ENCODE data around the gene ERBB2.
A peak's percentile ranks its signal among the peaks of the same experiment; 100 is the strongest.
"Not testable (repeated sequence)": the region's sequence is repeated elsewhere in the genome, so short reads cannot be mapped to it uniquely, and the experiment has no call there.

The ERBB2 gene

DNA sequence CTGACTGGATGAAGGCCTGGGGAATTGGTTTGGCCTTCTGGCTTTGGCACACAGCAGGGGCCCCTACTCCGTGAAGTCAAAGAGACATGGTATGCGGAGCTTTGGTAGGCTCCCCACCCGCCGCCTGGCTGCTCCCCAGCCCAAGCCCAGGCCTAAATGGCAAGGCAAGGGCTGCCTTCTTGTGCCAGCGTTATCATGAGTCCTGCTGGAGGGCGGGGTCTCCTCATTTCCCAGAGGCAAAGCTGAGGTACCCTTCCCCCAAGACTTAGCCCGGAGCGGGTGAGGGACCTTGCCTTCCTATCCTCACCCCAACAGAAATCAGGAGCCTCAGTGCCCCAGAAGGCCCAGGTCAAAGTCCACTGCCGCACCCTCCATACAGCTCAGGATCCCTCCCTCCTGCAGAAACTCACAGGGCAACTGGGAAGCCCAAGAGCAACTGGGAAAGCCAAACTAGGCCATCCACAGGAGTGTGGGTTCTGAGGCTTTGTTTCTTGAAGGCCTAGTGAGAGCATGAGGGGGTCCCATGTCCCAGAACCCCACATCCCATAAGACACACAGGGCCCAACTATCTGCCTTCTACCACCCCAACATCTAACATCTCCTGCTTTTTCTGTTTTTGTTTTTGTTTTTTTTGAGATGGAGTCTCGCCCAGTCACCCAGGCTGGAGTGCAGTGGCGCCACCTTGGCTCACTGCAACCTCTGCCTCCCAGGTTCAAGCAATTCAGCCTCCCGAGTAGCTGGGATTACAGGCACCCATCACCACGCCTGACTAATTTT is 21.3 kb upstream of the ERBB2 start:
- no peak for DNase-seq (ENCODE audit: low read depth)

DNA sequence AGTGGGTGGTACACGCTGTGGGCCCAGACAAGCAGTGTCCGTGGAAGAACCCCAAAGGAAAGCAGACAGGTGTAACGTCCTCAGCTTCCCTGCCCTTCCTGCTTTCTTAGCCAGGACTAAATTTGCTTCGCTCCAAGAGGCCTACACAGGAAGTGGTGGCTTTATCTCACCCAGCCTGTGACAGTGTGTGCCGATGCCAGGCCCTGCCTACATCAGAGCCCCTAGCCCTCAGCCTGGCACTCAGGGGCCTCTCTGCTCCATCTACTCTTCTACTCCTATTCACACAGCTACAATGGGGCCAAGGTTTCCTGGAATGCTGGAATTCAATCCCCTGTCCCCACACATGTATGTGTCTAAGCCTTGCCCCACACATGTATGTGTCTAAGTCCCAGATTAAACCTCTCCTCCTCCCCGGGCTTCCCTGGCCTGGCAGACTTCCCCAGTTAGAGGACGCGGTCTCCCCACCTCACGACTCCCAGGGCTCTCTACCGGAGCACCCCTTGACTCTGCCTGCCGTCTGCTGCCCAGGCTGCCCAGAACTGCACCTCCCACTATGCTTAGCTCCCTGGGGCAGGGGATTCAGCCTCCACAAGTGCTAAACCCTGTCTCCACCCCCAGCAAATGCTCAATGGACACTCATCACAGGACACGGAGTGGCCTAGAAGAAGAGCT is 20.2 kb upstream of the ERBB2 start:
- peak; percentile 31 for DNase-seq (ENCODE audit: low read depth)

DNA sequence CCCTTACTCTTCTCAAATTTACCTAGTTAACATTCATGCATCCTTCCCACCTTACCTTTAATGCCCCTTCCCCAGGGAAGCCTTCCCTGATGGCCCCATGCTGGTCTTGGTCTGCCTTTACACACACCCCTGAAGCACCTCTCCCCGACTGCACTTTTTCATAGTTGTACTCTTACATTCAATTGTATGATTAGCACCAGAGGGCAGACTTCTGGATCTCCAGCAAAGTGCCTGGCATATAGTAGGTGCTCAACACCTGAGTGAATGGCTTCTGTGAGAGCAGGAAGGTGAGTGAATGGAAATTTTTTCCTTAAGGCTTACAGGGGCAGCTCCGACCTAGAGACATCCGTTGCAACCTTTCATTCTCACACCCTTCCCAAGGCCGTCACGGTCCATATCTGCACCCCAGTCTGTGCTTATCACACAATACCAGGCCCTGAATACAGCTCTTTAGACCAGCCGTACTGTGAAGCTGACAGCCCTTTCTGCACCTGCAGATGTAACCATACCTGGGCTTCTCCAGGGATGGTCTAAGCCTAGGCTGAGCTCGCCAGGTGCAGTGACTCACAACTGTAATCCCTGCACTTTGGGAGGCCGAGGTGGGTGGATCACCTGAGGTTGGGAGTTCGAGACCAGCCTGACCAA is 16.4 kb upstream of the ERBB2 start:
- no peak for DNase-seq (ENCODE audit: low read depth)

DNA sequence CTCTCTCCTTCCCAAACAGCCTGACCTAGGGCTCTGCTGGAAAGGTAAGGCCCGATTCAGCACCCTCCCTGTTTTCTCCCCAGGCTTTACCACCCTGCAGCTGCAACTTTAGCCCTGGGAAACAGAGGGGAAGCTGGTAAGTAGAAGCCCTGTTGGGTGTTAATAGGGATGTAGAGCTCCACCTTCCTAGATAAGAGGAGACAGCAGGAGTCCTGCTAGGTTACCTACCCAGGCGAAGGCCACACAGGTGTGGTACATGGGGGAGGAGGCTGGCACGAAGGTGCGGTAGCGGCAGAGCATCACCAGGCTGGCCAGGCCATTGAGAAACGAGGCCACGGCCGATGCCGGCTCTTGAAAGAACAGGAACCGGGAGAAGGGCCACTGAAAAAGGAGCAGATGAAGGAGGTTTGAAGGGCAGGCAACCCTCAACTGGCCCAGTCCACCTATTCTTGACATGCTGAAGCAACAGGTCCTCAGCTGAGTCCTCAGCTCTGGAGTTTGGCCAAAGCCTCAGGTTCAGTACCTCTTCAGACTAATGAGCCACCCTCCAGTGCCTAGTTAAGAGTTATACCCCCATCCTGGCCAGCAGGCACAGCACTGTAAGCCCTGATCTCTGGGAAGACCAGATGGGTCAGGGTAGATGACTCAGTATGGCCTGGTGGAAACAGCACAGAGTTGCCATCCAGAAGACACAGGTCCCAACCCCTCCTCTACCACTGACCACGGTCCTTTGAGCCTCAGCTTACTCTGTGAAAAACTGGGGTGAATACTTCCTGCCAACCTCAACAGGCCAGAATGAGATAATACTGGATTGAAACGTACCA is 15.3 kb upstream of the ERBB2 start:
- DNase-seq (ENCODE audit: low read depth), result no peak

DNA sequence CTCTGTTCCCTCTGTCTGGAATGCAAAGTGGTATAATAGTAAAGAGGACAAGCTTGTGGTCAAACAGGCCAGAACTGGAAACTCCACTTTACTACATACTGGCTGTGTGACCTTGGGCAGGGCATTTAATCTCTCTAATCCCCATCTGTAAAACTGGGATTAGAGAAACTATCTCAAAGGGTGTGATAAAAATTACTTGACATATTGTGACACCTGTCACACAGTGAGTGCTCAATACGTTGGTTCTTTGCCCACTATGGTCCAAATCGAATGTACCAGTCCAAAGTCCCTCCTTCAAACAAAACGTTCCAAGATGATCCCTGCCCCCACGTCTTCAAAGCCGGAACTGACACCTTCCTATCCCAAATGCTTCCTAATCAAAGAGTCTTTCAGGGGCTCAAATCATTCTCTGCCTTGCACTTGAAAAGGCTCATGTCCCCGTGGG is 12.7 kb upstream of the ERBB2 start:
- no peak for DNase-seq (ENCODE audit: low read depth)

DNA sequence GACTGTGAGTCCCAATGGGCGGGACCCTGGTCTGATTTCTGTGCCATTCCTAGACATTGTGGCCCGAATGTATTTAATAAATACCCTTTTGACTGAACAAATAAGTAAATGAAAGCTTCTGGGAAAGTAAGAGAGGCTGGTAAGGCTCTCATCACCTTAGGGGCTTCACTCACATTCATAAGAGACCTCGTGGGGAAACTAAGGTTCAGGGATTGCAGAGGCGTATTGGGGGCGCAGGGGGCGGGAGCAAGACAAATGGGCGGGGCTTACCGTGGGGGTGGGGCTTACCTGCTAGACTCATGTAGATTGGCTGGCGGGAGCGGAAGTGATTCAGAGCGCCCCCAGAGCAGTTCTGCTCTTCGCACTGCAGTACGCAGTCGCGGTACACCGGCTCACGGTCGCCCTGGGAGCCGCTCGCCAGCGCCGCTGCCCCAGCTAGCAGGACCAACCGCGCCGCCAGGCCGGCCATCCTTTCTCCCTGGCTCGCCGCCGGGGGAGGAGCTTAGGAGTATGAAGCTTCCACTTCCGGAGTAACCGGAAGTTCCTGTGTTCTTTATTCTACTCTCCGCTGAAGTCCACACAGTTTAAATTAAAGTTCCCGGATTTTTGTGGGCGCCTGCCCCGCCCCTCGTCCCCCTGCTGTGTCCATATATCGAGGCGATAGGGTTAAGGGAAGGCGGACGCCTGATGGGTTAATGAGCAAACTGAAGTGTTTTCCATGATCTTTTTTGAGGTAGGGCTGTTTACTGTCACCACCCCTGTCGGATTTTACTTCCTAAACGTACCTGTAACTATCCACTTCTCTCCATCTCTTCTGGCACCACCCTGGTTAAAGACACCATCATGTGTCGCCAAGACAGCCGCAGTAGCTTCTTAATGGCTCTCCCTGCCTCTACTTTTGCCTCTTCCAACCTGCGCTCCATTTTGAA is 12.1 kb upstream of the ERBB2 start, which contains the start of gene PGAP3:
Gene PGAP3 (minus strand): TSS at position 512 of the 929 bp plus-strand sequence. CDS start 43 bp downstream, at position 469.
- DNase-seq (ENCODE audit: low read depth), result peak; percentile 73

DNA sequence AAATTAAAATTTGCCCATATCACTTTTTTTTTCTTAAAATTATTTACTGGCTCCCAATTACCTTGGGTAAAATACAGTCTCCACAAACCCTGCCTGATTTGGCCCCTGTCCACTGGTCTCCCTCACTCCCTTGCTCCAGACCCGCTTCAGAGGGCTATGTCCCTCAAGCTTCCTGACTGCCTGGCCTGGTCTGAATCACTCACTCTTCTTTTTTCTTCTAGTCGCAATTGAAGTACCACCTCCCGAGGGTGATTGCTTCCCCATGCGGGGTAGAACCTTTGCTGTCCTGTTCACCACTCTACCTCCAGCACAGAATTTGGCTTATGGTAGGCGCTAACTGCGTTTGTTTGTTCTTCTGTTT is 11.4 kb upstream of the ERBB2 start:
- DNase-seq (ENCODE audit: low read depth), result no peak

DNA sequence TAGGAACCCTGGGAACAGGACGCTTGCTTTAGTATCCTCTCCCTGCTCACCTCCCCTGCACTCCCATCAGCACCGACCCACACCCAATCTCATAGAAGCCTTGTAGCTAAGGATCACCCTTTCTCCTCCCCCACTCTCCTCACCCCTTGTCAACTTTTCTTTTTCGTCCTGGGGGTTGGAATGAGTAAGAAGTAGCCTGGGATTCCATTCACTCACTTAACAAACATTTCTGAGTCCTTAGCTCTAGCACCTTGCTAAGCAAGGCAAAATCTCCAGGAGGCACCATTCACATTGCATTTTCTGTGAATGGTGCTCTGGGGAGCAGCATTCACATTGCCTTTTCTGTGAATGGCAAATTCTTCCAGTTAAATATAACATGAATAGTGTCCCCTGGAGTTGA is 10.9 kb upstream of the ERBB2 start:
- no peak for DNase-seq (ENCODE audit: low read depth)

DNA sequence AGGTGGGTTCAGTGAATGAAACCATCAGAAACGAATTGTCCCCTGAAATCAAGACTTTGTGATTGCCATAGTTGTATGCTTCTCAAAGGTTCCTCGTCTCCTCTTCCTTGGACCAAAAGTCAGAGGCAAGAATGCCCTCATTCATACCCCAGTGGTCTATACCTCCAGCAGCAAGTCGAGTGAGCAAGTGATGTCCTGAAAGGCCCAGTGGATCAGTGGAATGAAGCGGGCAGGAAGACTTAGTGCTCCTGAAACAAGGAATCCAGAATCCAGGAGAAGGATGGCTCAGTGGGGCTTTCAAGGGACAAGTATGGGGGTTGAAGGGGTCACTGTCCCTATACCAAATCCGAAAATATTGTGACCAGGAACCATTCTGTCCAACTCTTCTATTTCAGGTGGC is 5.3 kb upstream of the ERBB2 start:
- no peak for DNase-seq (ENCODE audit: low read depth)

DNA sequence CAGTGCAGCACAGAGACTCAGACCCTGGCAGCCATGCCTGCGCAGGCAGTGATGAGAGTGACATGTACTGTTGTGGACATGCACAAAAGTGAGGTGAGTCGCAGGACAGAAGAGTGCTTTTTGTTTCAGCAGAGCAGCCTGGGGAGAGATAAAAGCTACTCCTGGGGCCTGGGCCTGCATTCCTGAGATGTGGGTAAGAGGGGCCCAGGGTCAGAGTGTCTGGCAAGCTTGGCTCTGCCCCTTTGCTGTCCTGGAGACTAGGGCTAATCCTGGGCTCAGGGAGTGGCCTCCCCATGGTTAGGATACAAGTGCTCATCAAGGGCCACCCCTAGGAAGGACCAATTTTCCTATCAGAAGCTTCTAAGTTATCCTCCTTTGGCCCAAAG is 4.8 kb upstream of the ERBB2 start:
- no peak for DNase-seq (ENCODE audit: low read depth)

DNA sequence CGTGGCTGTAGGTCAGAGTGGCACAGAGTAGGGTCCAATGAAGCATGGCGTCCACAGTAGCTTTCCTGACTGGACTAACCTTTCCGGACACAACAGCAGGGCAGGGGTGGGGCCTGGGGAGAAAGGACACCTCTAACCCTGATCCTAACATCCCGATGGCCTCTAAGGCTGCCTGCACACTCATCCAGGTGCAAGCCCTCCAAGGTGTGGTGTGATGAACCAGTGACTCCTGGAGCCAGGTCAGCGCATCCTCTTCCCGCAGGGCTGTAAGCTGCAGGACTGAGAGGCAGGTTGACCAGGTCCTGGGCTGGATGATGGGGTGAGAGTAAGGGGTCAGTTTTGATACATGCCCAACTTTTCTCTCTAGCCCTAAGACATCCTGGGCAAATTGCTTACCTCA is 3.1 kb upstream of the ERBB2 start:
- DNase-seq (ENCODE audit: low read depth), result no peak

DNA sequence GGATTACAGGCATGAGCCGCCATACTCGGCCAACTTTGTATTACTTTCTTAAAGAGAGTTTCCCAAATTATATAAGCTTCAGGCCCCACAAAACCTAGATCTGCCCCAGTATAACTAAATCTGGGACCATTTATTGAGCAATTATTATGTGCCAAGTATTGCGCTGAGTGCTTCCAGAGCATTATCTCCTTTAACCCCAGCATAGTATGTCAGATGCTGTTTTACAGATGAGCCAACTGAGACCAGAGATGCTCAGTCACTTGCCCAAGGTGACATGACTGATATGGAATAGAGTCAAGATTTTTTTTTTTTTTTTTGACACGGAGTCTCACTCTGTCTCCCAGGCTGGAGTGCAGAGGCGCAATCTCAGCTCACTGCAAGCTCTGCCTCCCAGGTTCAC is 1.9 kb upstream of the ERBB2 start:
- DNase-seq (ENCODE audit: low read depth), result no peak

DNA sequence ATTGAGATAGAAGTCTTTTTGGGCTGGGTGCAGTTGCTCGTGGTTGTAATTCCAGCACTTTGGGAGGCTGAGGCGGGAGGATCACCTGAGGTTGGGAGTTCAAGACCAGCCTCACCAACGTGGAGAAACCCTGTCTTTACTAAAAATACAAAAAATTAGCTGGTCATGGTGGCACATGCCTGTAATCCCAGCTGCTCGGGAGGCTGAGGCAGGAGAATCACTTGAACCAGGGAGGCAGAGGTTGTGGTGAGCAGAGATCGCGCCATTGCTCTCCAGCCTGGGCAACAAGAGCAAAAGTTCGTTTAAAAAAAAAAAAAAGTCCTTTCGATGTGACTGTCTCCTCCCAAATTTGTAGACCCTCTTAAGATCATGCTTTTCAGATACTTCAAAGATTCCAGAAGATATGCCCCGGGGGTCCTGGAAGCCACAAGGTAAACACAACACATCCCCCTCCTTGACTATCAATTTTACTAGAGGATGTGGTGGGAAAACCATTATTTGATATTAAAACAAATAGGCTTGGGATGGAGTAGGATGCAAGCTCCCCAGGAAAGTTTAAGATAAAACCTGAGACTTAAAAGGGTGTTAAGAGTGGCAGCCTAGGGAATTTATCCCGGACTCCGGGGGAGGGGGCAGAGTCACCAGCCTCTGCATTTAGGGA is 577 bp upstream of the ERBB2 start:
- DNase-seq (ENCODE audit: low read depth), result not testable (repeated sequence)

DNA sequence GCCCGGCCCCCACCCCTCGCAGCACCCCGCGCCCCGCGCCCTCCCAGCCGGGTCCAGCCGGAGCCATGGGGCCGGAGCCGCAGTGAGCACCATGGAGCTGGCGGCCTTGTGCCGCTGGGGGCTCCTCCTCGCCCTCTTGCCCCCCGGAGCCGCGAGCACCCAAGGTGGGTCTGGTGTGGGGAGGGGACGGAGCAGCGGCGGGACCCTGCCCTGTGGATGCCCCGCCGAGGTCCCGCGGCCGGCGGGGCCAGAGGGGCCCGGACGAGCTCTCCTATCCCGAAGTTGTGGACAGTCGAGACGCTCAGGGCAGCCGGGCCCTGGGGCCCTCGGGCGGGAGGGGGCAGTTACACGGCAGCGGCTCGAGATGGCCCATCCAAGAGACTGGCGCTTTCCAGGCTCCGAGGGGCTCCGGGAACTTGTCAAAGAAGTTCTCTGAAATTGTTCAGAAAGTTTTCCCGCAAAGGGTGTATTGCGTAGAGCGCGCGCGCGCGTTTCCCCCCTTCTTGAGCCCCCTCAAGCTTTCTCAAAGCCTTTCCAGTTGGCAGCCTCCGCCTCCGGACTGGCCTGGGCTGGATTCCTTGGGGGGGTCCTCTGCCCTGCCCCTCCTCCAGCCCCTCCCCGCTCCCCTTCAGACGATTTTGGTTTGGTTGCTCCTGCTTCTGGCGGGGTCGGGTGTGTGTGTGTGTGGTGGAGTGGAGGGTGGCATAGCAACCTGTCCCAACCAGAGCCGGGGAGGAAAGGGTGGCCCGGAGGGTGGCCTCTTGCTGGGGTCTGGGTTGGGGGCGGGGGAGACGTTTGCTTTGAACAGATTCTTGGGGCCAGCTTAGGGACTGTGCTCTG is 504 bp downstream of the ERBB2 start:
- DNase-seq (ENCODE audit: low read depth), result no peak

DNA sequence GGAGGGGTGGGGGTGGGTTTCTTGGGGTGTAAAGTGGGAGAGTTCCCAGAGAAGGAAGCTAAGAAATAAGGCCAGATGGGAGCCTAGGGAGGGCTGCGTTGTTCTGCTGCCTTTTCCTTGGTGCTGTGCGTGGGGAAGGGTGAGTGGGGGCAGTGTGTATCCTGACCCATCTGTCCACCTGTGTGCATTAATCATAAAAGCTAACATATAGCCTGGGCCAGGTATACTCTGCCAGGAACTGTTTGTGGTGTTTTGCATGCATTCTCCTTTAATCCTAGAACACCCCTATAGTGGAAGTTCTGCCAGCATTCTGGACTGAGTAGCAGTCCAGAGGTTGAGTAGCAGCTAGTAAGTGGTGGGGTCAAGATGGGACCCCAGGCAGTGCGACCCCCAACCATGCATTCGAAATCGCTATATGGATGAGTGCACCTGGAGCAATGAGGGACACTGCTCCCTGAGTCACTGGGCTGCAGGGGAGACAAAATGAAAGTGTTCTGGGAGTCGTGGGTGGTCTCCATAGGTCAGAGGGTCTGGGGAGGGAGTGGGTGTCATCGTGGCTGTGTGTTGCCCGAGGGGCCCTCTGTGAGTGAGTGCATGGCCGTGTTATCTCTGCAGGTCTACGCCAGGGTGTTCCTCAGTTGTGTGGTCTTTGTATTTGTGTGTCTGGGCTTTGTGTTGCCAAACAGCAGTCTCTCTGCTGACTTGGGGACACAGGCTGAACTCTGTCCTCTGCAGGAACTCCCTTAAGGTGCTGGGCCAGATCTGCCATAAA is 1.3 kb downstream of the ERBB2 start:
- no peak for DNase-seq (ENCODE audit: low read depth)

DNA sequence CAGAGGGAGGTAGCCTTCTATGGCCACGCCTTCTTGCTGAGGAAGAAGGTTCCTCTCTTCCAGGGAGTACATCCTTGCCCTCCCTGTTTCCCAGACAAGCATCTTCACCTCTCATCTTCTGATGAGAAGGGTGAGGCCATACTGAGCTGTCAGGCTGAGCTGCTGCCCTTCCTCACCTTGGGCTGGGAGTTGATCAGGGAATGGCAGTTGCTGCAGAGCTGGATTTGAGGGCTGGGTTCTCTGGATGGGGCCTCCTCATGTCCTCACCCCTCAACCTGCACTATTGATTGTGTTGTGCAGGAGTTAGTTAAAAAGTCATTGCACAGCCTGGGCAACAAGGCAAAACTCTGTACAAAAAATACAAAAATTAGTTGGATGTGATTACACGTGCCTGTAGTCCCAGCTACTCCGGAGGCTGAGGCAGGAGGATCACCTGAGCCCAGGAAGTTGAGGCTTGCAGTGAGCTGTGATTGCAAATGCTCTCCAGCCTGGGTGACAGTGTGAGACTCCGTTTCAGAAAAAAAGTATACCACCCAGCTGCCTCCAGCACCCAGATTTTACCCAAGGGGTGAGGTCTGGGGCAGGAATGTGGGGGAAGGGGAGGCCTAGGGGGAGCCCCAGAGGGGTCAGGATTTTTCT is 2.0 kb downstream of the ERBB2 start:
- no peak for DNase-seq (ENCODE audit: low read depth)

DNA sequence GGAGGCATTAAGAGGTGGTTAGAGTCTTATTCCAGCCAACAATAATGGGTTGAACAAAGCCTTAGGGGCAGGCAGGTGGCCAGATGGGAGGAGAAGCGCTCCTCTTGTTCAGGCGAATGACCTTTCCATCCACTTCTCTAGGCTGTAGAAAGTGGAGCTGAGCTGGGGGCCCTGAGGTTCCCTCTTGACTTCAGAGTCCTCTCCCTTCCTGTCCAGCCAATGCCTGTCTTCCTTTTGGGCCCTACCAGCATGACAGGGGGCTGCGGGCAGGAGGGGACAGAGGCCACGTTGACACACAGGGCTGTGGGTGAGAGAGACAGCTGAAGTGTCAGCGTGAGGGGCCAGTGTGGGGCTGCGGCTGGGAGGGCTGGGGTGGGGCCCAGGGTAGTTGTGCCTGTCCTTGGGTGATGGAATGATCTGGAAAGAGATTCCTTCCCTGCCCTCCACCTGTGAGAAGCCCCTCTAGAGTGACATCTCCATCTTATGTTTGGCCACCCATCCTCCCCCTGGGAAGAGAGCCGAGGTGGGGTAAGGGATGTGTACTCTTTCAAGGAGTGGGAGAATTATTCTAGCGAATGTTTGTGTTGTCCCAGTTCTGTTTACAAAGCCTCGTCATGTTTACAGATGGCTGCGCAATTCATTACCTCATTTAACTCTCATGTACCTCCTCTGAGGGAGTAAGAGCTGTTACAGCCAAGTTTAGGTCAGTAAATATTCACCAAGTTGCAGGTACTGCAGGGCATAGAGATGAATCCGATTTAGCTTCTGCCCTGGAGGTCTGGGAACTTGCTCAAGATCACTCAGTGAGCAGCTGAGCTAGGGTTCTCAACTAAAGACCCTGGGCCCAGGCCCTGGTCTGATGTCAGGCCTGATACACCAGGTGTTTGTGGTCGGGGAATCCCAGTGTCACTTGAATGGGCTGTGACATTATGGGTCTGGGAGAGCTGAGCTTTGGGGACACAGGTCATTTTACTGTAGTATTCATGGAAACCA is 3.3 kb downstream of the ERBB2 start:
- no peak for DNase-seq (ENCODE audit: low read depth)

All from stimulated activated CD8-positive, alpha-beta memory T cell treated with anti-CD3 and anti-CD28 coated beads, Interleukin-12 subunit alpha, Interleukin-12 subunit beta, amount 100 ng/mL, for 1 hour (primary cell).